ENCODE measurements around the gene TMEM81. TPM values are rescaled to one million over a fixed set of nuclear protein-coding genes. Genes with fewer than 3 reads are reported as not detected.

The TMEM81 gene
- total RNA-seq, 4 donors from 2014 or later, result 0.44 to 3.6 (median 2.3) TPM; not detected in 1

- H3K4me3 ChIP-seq, result peak overlapping the region in 2 of 4 donors; percentile 22 to 45
Observed at GRCh38 chr1:205041998-205042910, 42.0 kb downstream of the TMEM81 start.

GRCh38 chr1:205041001-205041715, 43.1 kb downstream of the TMEM81 start:
- no peak for TF ChIP-seq CTCF (IDR thresholded peaks at IDR 0.05)
- Histone ChIP-seq H3K27ac (no peak overlapping the region), H3K4me3 (no peak overlapping the region), H3K9me3 (no peaks in the 10 kb centered on the region), H3K4me1 (peaks cover 0 to 23% (median 2%) of the 10 kb centered on the region in 4 donors), H3K27me3 (peaks cover 0 to 27% of the 10 kb centered on the region in 2 donors), H3K36me3 (no peaks in the 10 kb centered on the region)
- WGBS, 2 donors, result 47 to 60% methylated on average over 4 of the region's 4 CpGs
- no peak for DNase-seq (ENCODE audit: low spot score in 2 of 2)

More at GRCh38 chr1:205041998-205042910, 42.0 kb downstream of the TMEM81 start:
- peaks cover 0 to 23% (median 2%) of the 10 kb centered on the region in 4 donors for H3K4me1 ChIP-seq
- peak overlapping the region in 2 of 4 donors; percentile 59 to 62 for H3K27ac ChIP-seq
- H3K9me3 ChIP-seq, result no peaks in the 10 kb centered on the region
- DNase-seq (ENCODE audit: low spot score in 2 of 2), result no peak
- 63 to 65% methylated on average over 14 to 16 of the region's 16 CpGs for WGBS, 2 donors
- no peaks in the 10 kb centered on the region for H3K36me3 ChIP-seq
- TF ChIP-seq POLR2A (IDR thresholded peaks at IDR 0.05) (no peak), EP300 (IDR thresholded peaks at IDR 0.05) (no peak), CTCF (IDR thresholded peaks at IDR 0.05) (no peak)
- peaks cover 0 to 37% of the 10 kb centered on the region in 2 donors for H3K27me3 ChIP-seq

- Histone ChIP-seq H3K4me1 (peaks cover 0 to 10% (median 2%) of the 10 kb centered on the region in 4 donors), H3K4me3 (no peak overlapping the region), H3K27me3 (peaks cover 0 to 2% of the 10 kb centered on the region in 2 donors), H3K9me3 (no peaks in the 10 kb centered on the region), H3K27ac (no peak overlapping the region), H3K36me3 (no peaks in the 10 kb centered on the region)
- DNase-seq (ENCODE audit: low spot score in 2 of 2), result no peak
- TF ChIP-seq POLR2A (IDR thresholded peaks at IDR 0.05) (no peak), CTCF (IDR thresholded peaks at IDR 0.05) (no peak), EP300 (IDR thresholded peaks at IDR 0.05) (no peak)
- 73 to 85% methylated on average over 6 of the region's 6 CpGs for WGBS, 2 donors
Observed at GRCh38 chr1:205038132-205038786, 46.0 kb downstream of the TMEM81 start.

GRCh38 chr1:205037539-205037938, 46.7 kb downstream of the TMEM81 start:
- WGBS, 2 donors, result 50 to 73% methylated on average over 5 to 9 of the region's 9 CpGs
- no peaks in the 10 kb centered on the region for H3K27me3 ChIP-seq

More at GRCh38 chr1:205037539-205037938, 46.7 kb downstream of the TMEM81 start:
- Histone ChIP-seq H3K36me3 (no peaks in the 10 kb centered on the region), H3K27ac (no peak overlapping the region), H3K4me3 (no peak overlapping the region), H3K9me3 (no peaks in the 10 kb centered on the region), H3K4me1 (peaks cover 0 to 3% (median under 1%) of the 10 kb centered on the region in 4 donors)
- TF ChIP-seq CTCF (IDR thresholded peaks at IDR 0.05) (no peak), POLR2A (IDR thresholded peaks at IDR 0.05) (no peak), EP300 (IDR thresholded peaks at IDR 0.05) (no peak)
- no peak for DNase-seq (ENCODE audit: low spot score in 2 of 2)

Other genes starting within 250 kb of the TMEM81 start
- 100 to 1,000 TPM in 1 of 4 donors, 10 to 100 TPM in 3; 69.9 to 112 (median 94.0) TPM for gene NFASC, start 213.6 kb downstream of the TMEM81 start, total RNA-seq
- 10 to 100 TPM in 2 of 4 donors, 1 to 10 TPM in 2; 6.1 to 22.2 (median 12.2) TPM for gene CNTN2, start 41.2 kb downstream of the TMEM81 start, total RNA-seq
- 10 to 100 TPM; 12.5 to 18.4 (median 14.4) TPM for gene RBBP5, start 37.5 kb upstream of the TMEM81 start, total RNA-seq
- 10 to 100 TPM; 10.5 to 15.5 (median 14.1) TPM for gene DSTYK, start 127.2 kb upstream of the TMEM81 start, total RNA-seq
- gene TMCC2, start 143.5 kb upstream of the TMEM81 start, total RNA-seq, result 1 to 10 TPM; 2.4 to 4.8 (median 2.7) TPM
- gene NUAK2, start 237.3 kb upstream of the TMEM81 start, total RNA-seq, result 1 to 10 TPM in 3 of 4 donors, under 1 TPM in 1; 0.60 to 5.3 (median 2.7) TPM